Measurements from ENCODE around the gene CACTIN.

DNA sequence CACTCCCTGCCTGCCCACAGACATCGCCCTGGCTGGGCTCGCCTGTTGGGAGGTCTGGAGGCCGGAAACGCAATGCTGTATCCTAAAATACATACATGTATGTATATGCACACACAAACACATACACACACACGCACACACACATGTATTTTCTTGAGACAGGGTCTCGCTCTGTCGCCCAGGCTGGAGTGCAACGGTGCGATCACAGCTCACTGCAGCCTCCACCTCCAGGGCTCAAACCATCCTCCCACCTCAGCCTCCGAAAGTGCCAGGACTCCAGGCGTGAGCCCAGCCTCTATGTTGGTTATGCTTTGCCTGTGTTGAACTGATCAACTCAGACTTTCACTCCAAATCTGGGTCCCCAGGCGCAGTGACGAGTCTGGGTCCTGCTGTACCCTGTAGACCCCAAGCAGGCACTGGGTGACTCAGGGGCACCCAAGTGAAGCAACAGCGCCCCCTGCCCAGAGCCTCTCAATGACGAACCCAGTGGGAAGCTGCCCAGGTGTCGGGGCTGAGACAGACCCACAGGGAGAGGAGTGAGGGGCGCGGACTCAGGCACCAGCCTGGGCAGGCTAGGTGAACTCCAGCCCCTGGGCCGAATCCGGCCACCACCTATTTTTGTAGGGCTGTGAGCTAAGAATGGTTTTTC is 27.4 kb upstream of the CACTIN start:
- TF ChIP-seq, protein P1, sequence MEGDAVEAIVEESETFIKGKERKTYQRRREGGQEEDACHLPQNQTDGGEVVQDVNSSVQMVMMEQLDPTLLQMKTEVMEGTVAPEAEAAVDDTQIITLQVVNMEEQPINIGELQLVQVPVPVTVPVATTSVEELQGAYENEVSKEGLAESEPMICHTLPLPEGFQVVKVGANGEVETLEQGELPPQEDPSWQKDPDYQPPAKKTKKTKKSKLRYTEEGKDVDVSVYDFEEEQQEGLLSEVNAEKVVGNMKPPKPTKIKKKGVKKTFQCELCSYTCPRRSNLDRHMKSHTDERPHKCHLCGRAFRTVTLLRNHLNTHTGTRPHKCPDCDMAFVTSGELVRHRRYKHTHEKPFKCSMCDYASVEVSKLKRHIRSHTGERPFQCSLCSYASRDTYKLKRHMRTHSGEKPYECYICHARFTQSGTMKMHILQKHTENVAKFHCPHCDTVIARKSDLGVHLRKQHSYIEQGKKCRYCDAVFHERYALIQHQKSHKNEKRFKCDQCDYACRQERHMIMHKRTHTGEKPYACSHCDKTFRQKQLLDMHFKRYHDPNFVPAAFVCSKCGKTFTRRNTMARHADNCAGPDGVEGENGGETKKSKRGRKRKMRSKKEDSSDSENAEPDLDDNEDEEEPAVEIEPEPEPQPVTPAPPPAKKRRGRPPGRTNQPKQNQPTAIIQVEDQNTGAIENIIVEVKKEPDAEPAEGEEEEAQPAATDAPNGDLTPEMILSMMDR (IDR thresholded peaks at IDR 0.05), result no peak
- TF ChIP-seq POLR2A (IDR thresholded peaks at IDR 0.05) (no peak), POLR2AphosphoS5 (IDR thresholded peaks at IDR 0.05) (no peak)

Data from suprapubic skin (tissue), 4 donors.